GM18909 (cell line): ENCODE measurements around the gene RALGAPA2.

Source experiments
- ATAC-seq: cut with Tn5 transposase; IDR thresholded peaks from one replicate; pipeline ENCODE4 v1.9.1; 2021; ENCODE audit warnings: mild to moderate bottlenecking; ENCODE audit not compliant: unreplicated experiment, poor library complexity

Gene RALGAPA2

GRCh38 chr20:20393207-20394120 is 319.0 kb downstream of the RALGAPA2 start:
- ATAC-seq, result no peak

GRCh38 chr20:20391766-20392165 is 320.7 kb downstream of the RALGAPA2 start:
- no peak for ATAC-seq

GRCh38 chr20:20391115-20391514 is 321.3 kb downstream of the RALGAPA2 start:
- ATAC-seq, result no peak

- no peak for ATAC-seq
Observed at GRCh38 chr20:20390393-20390792, 322.1 kb downstream of the RALGAPA2 start.

GRCh38 chr20:20386192-20386591 is 326.3 kb downstream of the RALGAPA2 start:
- no peak for ATAC-seq

GRCh38 chr20:20375862-20376261 is 336.6 kb downstream of the RALGAPA2 start:
- ATAC-seq, result no peak

GRCh38 chr20:20373091-20373571 is 339.3 kb downstream of the RALGAPA2 start:
- ATAC-seq, result no peak

- ATAC-seq, result no peak
Observed at GRCh38 chr20:20371681-20372080, 340.8 kb downstream of the RALGAPA2 start.

GRCh38 chr20:20371083-20371482 is 341.4 kb downstream of the RALGAPA2 start:
- no peak for ATAC-seq

- ATAC-seq, result no peak
Observed at GRCh38 chr20:20370094-20370575, 342.3 kb downstream of the RALGAPA2 start.

- no peak for ATAC-seq
Observed at GRCh38 chr20:20369250-20370093, 343.0 kb downstream of the RALGAPA2 start.

GRCh38 chr20:20368418-20369249 is 343.8 kb downstream of the RALGAPA2 start:
- ATAC-seq, result no peak

- no peak for ATAC-seq
Observed at GRCh38 chr20:20367575-20368417, 344.6 kb downstream of the RALGAPA2 start, which contains the start of gene INSM1. Gene INSM1, plus strand, starts transcription at chr20:20368104. Its CDS starts 164 bp downstream, at chr20:20368268.

- ATAC-seq, result no peak
Observed at GRCh38 chr20:20366876-20367574, 345.4 kb downstream of the RALGAPA2 start.

GRCh38 chr20:20366551-20366875 is 345.9 kb downstream of the RALGAPA2 start:
- ATAC-seq, result no peak

GRCh38 chr20:20365480-20366161 is 346.8 kb downstream of the RALGAPA2 start:
- ATAC-seq, result no peak

- ATAC-seq, result no peak
Observed at GRCh38 chr20:20364593-20365479, 347.6 kb downstream of the RALGAPA2 start.
